CD14-positive monocyte (primary cell): ENCODE data around the gene HTD2. TPM values are rescaled to one million over a fixed set of nuclear protein-coding genes. Genes with fewer than 3 reads are reported as not detected.

Experiments used
- DNase-seq, 3 donors: peaks; one replicate each; pipeline ENCODE4 v3.0.0-alpha.2; 2011 to 2022
- H2AFZ ChIP-seq: 2 replicates; pipeline ENCODE4 v1.6.0; 2012; ENCODE audit warnings: mild to moderate bottlenecking, low read depth, low read length, inconsistent platforms; ENCODE audit not compliant: insufficient read depth, poor library complexity, severe bottlenecking
- H3K27ac ChIP-seq, 2 donors: 1 replicate in 1 of 2; 2 replicates in 1 of 2; pipeline ENCODE4 v1.5.1; 2012 to 2013; ENCODE audit warnings: low read length in 2 of 2, control low read depth in 1 of 2, inconsistent platforms in 1 of 2, low read depth in 1 of 2, mild to moderate bottlenecking in 1 of 2
- H3K27me3 ChIP-seq, 2 donors: one replicate each; pipeline versions ENCODE4 v1.6.0 to v1.6.1; 2011 to 2013; ENCODE audit warnings: low read length in 2 of 2; ENCODE audit not compliant: control insufficient read depth in 2 of 2, insufficient read depth in 2 of 2
- H3K36me3 ChIP-seq, 2 donors: replicated peaks in 1 of 2; 1 replicate in 1 of 2; 2 replicates in 1 of 2; pipeline versions ENCODE4 v1.5.1 to v1.6.1; 2012 to 2013; ENCODE audit warnings: low read length in 2 of 2, control low read depth in 1 of 2, inconsistent platforms in 1 of 2, mild to moderate bottlenecking in 1 of 2; ENCODE audit not compliant: insufficient read depth in 2 of 2, control insufficient read depth in 1 of 2
- H3K4me1 ChIP-seq, 2 donors: 1 replicate in 1 of 2; 2 replicates in 1 of 2; pipeline versions ENCODE4 v1.5.1 to v1.6.1; 2012 to 2013; ENCODE audit warnings: low read length in 2 of 2, control low read depth in 1 of 2, inconsistent platforms in 1 of 2, mild to moderate bottlenecking in 1 of 2, moderate library complexity in 1 of 2; ENCODE audit not compliant: insufficient read depth in 2 of 2, control insufficient read depth in 1 of 2
- H3K4me2 ChIP-seq: replicated peaks from 2 replicates; pipeline ENCODE3; 2012; ENCODE audit warnings: low read length, moderate library complexity, mild to moderate bottlenecking; ENCODE audit not compliant: poor library complexity, severe bottlenecking; ENCODE audit errors: extremely low read depth
- H3K4me3 ChIP-seq, 3 experiments: fragments of 200-600 bp in 1 of 3; sonication (generic) in 1 of 3; replicated peaks in 1 of 3; 1 replicate in 2 of 3; 2 replicates in 1 of 3; pipeline ENCODE4 v1.5.1; 2011 to 2013; ENCODE audit warnings: low read length in 3 of 3, mild to moderate bottlenecking in 3 of 3, control low read depth in 2 of 3, low read depth in 2 of 3, inconsistent platforms in 1 of 3, moderate library complexity in 1 of 3
- H3K79me2 ChIP-seq: 2 replicates; pipeline ENCODE4 v1.6.0; 2012; ENCODE audit warnings: mild to moderate bottlenecking, control low read depth, inconsistent platforms, low read length, moderate library complexity; ENCODE audit not compliant: insufficient read depth
- H3K9ac ChIP-seq: 2 replicates; pipeline ENCODE4 v1.6.0; 2017; ENCODE audit warnings: low read length, mild to moderate bottlenecking; ENCODE audit not compliant: insufficient read depth, poor library complexity, severe bottlenecking
- H3K9me3 ChIP-seq, 2 donors: replicated peaks in 1 of 2; 1 replicate in 1 of 2; 2 replicates in 1 of 2; pipeline versions ENCODE4 v1.5.1 to v1.6.1; 2012 to 2013; ENCODE audit warnings: low read length in 2 of 2, control low read depth in 1 of 2; ENCODE audit not compliant: control insufficient read depth in 1 of 2, insufficient read depth in 1 of 2
- H4K20me1 ChIP-seq: 2 replicates; pipeline ENCODE4 v1.6.0; 2012; ENCODE audit warnings: mild to moderate bottlenecking, low read length, control low read depth, moderate library complexity; ENCODE audit not compliant: insufficient read depth
- H3K27ac Mint-ChIP-seq, 7 donors: one replicate each; pipeline ENCODE4 v1.8.0; 2020; ENCODE audit warnings: mild to moderate bottlenecking in 7 of 7, mixed read lengths in 7 of 7, moderate library complexity in 6 of 7, inconsistent platforms in 2 of 7
- H3K27me3 Mint-ChIP-seq, 3 donors: one replicate each; pipeline ENCODE4 v1.8.0; 2021 to 2022; ENCODE audit warnings: low read depth in 3 of 3, mild to moderate bottlenecking in 3 of 3, mixed read lengths in 3 of 3, moderate library complexity in 3 of 3, inconsistent platforms in 1 of 3
- H3K36me3 Mint-ChIP-seq, 2 donors: one replicate each; pipeline ENCODE4 v1.8.0; 2020; ENCODE audit warnings: mixed read lengths in 2 of 2, inconsistent platforms in 1 of 2, mild to moderate bottlenecking in 1 of 2
- H3K4me1 Mint-ChIP-seq: one replicate; pipeline ENCODE4 v1.8.0; 2020; ENCODE audit warnings: mild to moderate bottlenecking, mixed read lengths
- H3K4me3 Mint-ChIP-seq, 2 donors: one replicate each; pipeline ENCODE4 v1.8.0; 2020; ENCODE audit warnings: mild to moderate bottlenecking in 2 of 2, mixed read lengths in 2 of 2, moderate library complexity in 1 of 2
- H3K9me3 Mint-ChIP-seq, 7 donors: one replicate each; pipeline ENCODE4 v1.8.0; 2020 to 2022; ENCODE audit warnings: mixed read lengths in 7 of 7, mild to moderate bottlenecking in 6 of 7, moderate library complexity in 6 of 7, inconsistent platforms in 2 of 7
- CTCF ChIP-seq: fragments of 200-600 bp; IDR thresholded peaks from one replicate; pipeline ENCODE4 v1.8.0; 2022; ENCODE audit warnings: antibody characterized with exemption, mild to moderate bottlenecking
- WGBS: methylation state at CpG from one replicate; pipeline ENCODE4 v1.1.5; 2013; ENCODE audit warnings: missing lambda C conversion rate; ENCODE audit not compliant: insufficient coverage; 5-methylcytosine and 5-hydroxymethylcytosine counted together
- intact Hi-C, 2 donors: fragments of 100-400 bp; cut with micrococcal nuclease; formaldehyde crosslinking; loops; one replicate each; pipeline versions ENCODE4 v1.15.0 to v1.15.1; 2023
- polyA minus RNA-seq: library from RNA; depleted of rRNA, polyadenylated mRNA; stranded (reverse); fragments of >200 nt; gene quantifications from 2 replicates; pipeline ENCODE4 v1.2.3, GENCODE V29; 2012
- polyA plus RNA-seq, 3 donors: library from polyadenylated mRNA; depleted of rRNA in 1 of 3; unstranded in 2 of 3; stranded (reverse) in 1 of 3; fragments of 300-500 nt in 2 of 3; fragments of >200 nt in 1 of 3; fragmentation: Illumina TruSeq in 2 of 3; gene quantifications; 1 replicate in 2 of 3; 2 replicates in 1 of 3; pipeline ENCODE4 v1.2.3, GENCODE V29; 2012 to 2021
- total RNA-seq, 12 experiments: library from RNA in 1 of 12; stranded (reverse) in 1 of 12; fragments of 120-200 nt in 1 of 12; gene quantifications; one replicate each; pipeline ENCODE4 v1.2.4 and lab custom pipeline; 2013 to 2026; ENCODE audit warnings: mixed read lengths in 6 of 12, inconsistent platforms in 1 of 12

HTD2 gene
- total RNA-seq (2013) = 6.8 TPM
- 10 to 100 TPM in 2 of 3 donors, 1 to 10 TPM in 1; 4.5 to 17.3 (median 10.5) TPM for polyA plus RNA-seq
- 2.4 and 3.0 TPM in 2 replicates for polyA minus RNA-seq
- total RNA-seq (lab: John Stamatoyannopoulos, UW) = 0.06 to 1.2 (median 0.55) reads per million in 11 experiments

GRCh38 chr3:58305882-58306711 lies at the start of gene HTD2, which contains the start of gene RPP14:
HTD2 (plus strand) TSS chr3:58306520; CDS start chr3:58317614, 11,094 bp downstream.
RPP14 (plus strand) TSS chr3:58306245; CDS start chr3:58310330, 4,085 bp downstream.
- peak; percentile 89 for TF ChIP-seq CTCF

GRCh38 chr3:58258392-58259055 lies 47.8 kb upstream of the HTD2 start:
- H3K27ac ChIP-seq = no peak overlapping the region
- WGBS = 100% methylated on average over 5 of the region's 10 CpGs
- no peak overlapping the region for H2AFZ ChIP-seq
- Mint-ChIP-seq H3K27me3 (no peaks in the 10 kb centered on the region), H3K4me1 (peaks cover 19% of the 10 kb centered on the region), H3K36me3 (peaks cover 42 to 47% of the 10 kb centered on the region in 2 donors), H3K27ac (peak overlapping the region in 5 of 7 donors; percentile 40 to 82 (median 67)), H3K9me3 (no peaks in the 10 kb centered on the region), H3K4me3 (no peak overlapping the region)
- no peaks in the 10 kb centered on the region for H3K9me3 ChIP-seq
- peaks cover 5% of the 10 kb centered on the region for H4K20me1 ChIP-seq
- H3K9ac ChIP-seq = no peak overlapping the region
- no peak overlapping the region for H3K4me3 ChIP-seq
- H3K27me3 ChIP-seq = no peaks in the 10 kb centered on the region
- H3K4me2 ChIP-seq = no peak overlapping the region
- H3K79me2 ChIP-seq = no peaks in the 10 kb centered on the region
- no peak for DNase-seq
- peaks cover 19 to 45% of the 10 kb centered on the region in 2 donors for H3K36me3 ChIP-seq
- no peak for TF ChIP-seq CTCF
- H3K4me1 ChIP-seq = peaks cover 0 to 6% of the 10 kb centered on the region in 2 donors
- intact Hi-C loops = no loop called here

More at GRCh38 chr3:58305882-58306711, at the start of gene HTD2, which contains the start of gene RPP14:
- peak within 1 kb of the TSS; percentile 91 for H3K9ac ChIP-seq
- H3K36me3 Mint-ChIP-seq = peaks cover 10 to 19% of the 10 kb centered on the region in 2 donors
- H3K79me2 ChIP-seq = peaks cover 47% of the 10 kb centered on the region
- intact Hi-C loops = loop anchor here (5.0 kb wide), 2 partner anchors 111 to 326 kb away; no protein-coding TSS in a partner anchor
- H3K4me1 ChIP-seq = peaks cover 18 to 23% of the 10 kb centered on the region in 2 donors
- peaks cover 14 to 29% of the 10 kb centered on the region in 2 donors for H3K36me3 ChIP-seq
- peak within 1 kb of the TSS; percentile 73 for H2AFZ ChIP-seq
- WGBS = under 1% methylated on average over 66 of the region's 71 CpGs
- H3K9me3 ChIP-seq = peaks cover 8 to 9% of the 10 kb centered on the region in 2 donors
- H3K4me2 ChIP-seq = peak within 1 kb of the TSS; percentile 81
- H3K4me1 Mint-ChIP-seq = peaks cover 27% of the 10 kb centered on the region
- H3K9me3 Mint-ChIP-seq = peaks cover 5 to 10% (median 7%) of the 10 kb centered on the region in 7 donors
- peak within 1 kb of the TSS; percentile 81 to 93 for H3K27ac ChIP-seq
- peak within 1 kb of the TSS; percentile 98 to 100 (median 100) for H3K27ac Mint-ChIP-seq
- peaks cover 29% of the 10 kb centered on the region for H4K20me1 ChIP-seq
- DNase-seq = peak; percentile 97 to 99 (median 98)
- H3K4me3 ChIP-seq = peak within 1 kb of the TSS; percentile 80 to 88 (median 87)
- peaks cover 7 to 12% (median 8%) of the 10 kb centered on the region in 3 donors for H3K27me3 Mint-ChIP-seq
- H3K27me3 ChIP-seq = no peaks in the 10 kb centered on the region
- H3K4me3 Mint-ChIP-seq = peak within 1 kb of the TSS; percentile 94 to 98
